GM12878 (cell line): ENCODE measurements around the gene POP7. TPM values are rescaled to one million over a fixed set of nuclear protein-coding genes. Genes with fewer than 3 reads are reported as not detected.

Experiments used
- ATAC-seq: fragments of 200-7000 bp; cut with Tn5 transposase; 3 replicates; pipeline ENCODE4 v1.9.1; 2020; ENCODE audit warnings: mild to moderate bottlenecking, moderate library complexity
- BruUV-seq: library from RNA; stranded (reverse); fragments of 400-500 nt; replicated peaks from 2 replicates; lab custom pipeline; 2021; lab: Mats Ljungman, UMichigan
- CTCF ChIA-PET: fragments of 300-600 bp; sonication (Branson Sonifier 250); formaldehyde crosslinking; extraction: SDS; loops from one replicate; lab custom pipeline; 2021; ENCODE audit warnings: inconsistent platforms; lab: Yijun Ruan, JAX
- POLR2A ChIA-PET: fragments of 350-600 bp; formaldehyde crosslinking; extraction: SDS; loops from one replicate; lab custom pipeline; 2021; ENCODE audit warnings: inconsistent platforms; lab: Charles Lee
- RAD21 ChIA-PET: fragments of 300-600 bp; sonication (Branson Sonifier 250); formaldehyde crosslinking; loops from one replicate; lab custom pipeline; 2023; ENCODE audit warnings: antibody characterized with exemption; ENCODE audit not compliant: unreplicated experiment; lab: Charles Lee
- SMC1A ChIA-PET: fragments of 300-600 bp; sonication (Branson Sonifier 250); formaldehyde crosslinking; loops from one replicate; lab custom pipeline; 2023; ENCODE audit not compliant: unreplicated experiment, uncharacterized antibody; lab: Charles Lee
- DNase-seq: peaks from one replicate; pipeline ENCODE4 v3.0.0-alpha.2; 2011; ENCODE audit warnings: low read depth, low spot score
- FAIRE-seq: peaks from 3 replicates; lab custom pipeline; 2011; peaks lifted over from hg19 to GRCh38; lab: Jason Lieb, UNC
- H2AFZ ChIP-seq: 2 replicates; pipeline ENCODE4 v1.6.0; 2011; ENCODE audit warnings: low read depth, low read length, control low read depth; ENCODE audit not compliant: control insufficient read depth
- H3K27ac ChIP-seq: 2 replicates; pipeline ENCODE4 v1.5.1; 2011; ENCODE audit warnings: control low read depth; ENCODE audit not compliant: control insufficient read depth, insufficient read depth
- H3K27me3 ChIP-seq, 2 experiments: replicated peaks in 1 of 2; 2 replicates each; pipeline versions ENCODE4 v1.6.0 to v1.6.1; 2011; ENCODE audit warnings: low read length in 1 of 2; ENCODE audit not compliant: control insufficient read depth in 2 of 2, insufficient read depth in 2 of 2
- H3K36me3 ChIP-seq, 2 experiments: 2 replicates each; pipeline ENCODE4 v1.5.1; 2011; ENCODE audit warnings: low read length in 1 of 2; ENCODE audit not compliant: control insufficient read depth in 2 of 2, insufficient read depth in 2 of 2
- H3K4me1 ChIP-seq: 2 replicates; pipeline ENCODE4 v1.6.1; 2011; ENCODE audit warnings: mild to moderate bottlenecking, low read length, moderate library complexity, mixed read lengths; ENCODE audit not compliant: control insufficient read depth, insufficient read depth
- H3K4me2 ChIP-seq: 2 replicates; pipeline ENCODE4 v1.6.0; 2011; ENCODE audit warnings: control low read depth; ENCODE audit not compliant: control insufficient read depth, insufficient read depth
- H3K4me3 ChIP-seq: fragments of 200-600 bp; sonication (generic); 2 replicates; pipeline ENCODE4 v1.5.1; 2016
- H3K79me2 ChIP-seq: 2 replicates; pipeline ENCODE4 v1.6.0; 2011; ENCODE audit warnings: low read length; ENCODE audit not compliant: control insufficient read depth, insufficient read depth
- H3K9ac ChIP-seq: 2 replicates; pipeline ENCODE4 v1.8.0; 2011; ENCODE audit warnings: low read length, control low read depth, mixed read lengths; ENCODE audit not compliant: control insufficient read depth, insufficient read depth
- H3K9me3 ChIP-seq: replicated peaks from 3 replicates; pipeline ENCODE4 v1.5.1; 2011; ENCODE audit warnings: mild to moderate bottlenecking, low read length; ENCODE audit not compliant: control insufficient read depth, insufficient read depth
- H4K20me1 ChIP-seq: 2 replicates; pipeline ENCODE4 v1.6.0; 2011; ENCODE audit not compliant: control insufficient read depth, insufficient read depth
- ASH2L ChIP-seq: fragments of 300-600, 200-600 bp; sonication (generic); IDR thresholded peaks from 2 replicates; pipeline ENCODE4 v1.6.1; 2017; ENCODE audit warnings: low read depth, mild to moderate bottlenecking, borderline replicate concordance
- CTCF ChIP-seq, 3 experiments: IDR thresholded peaks in 2 of 3; conservative IDR thresholded peaks in 1 of 3; 2 replicates each; pipeline ENCODE4 v1.5.1; 2011; ENCODE audit warnings: low read depth in 3 of 3, low read length in 3 of 3, mild to moderate bottlenecking in 3 of 3, control low read depth in 2 of 3, moderate library complexity in 2 of 3, inconsistent platforms in 1 of 3, mixed read lengths in 1 of 3; ENCODE audit not compliant: control insufficient read depth in 2 of 3, insufficient read depth in 1 of 3; ENCODE audit errors: extremely low read depth in 1 of 3
- IKZF1 ChIP-seq: fragments of 450-650 bp; conservative IDR thresholded peaks from 2 replicates; pipeline ENCODE4 v1.6.1; 2017; ENCODE audit warnings: antibody characterized with exemption, mild to moderate bottlenecking
- JUNB ChIP-seq: IDR thresholded peaks from 2 replicates; pipeline ENCODE4 v1.6.1; 2016; ENCODE audit warnings: antibody characterized with exemption, mild to moderate bottlenecking
- KLF5 ChIP-seq: fragments of 450-650 bp; IDR thresholded peaks from 2 replicates; pipeline ENCODE4 v1.6.1; 2014; ENCODE audit warnings: mild to moderate bottlenecking; ENCODE audit not compliant: partially characterized antibody
- MEF2A ChIP-seq: IDR thresholded peaks from 2 replicates; pipeline ENCODE4 v1.6.1; 2011; ENCODE audit warnings: low read depth, mild to moderate bottlenecking, low read length, moderate library complexity; ENCODE audit not compliant: insufficient read depth
- NR2C1 ChIP-seq: fragments of 450-650 bp; IDR thresholded peaks from 2 replicates; pipeline ENCODE4 v1.6.1; 2017; ENCODE audit warnings: antibody characterized with exemption, mild to moderate bottlenecking, moderate library complexity
- RAD21 ChIP-seq: IDR thresholded peaks from 2 replicates; pipeline ENCODE4 v1.6.1; 2011; ENCODE audit warnings: mild to moderate bottlenecking, low read depth, low read length, moderate library complexity; ENCODE audit not compliant: insufficient read depth
- SUZ12 ChIP-seq: fragments of 200-600 bp; sonication (generic); IDR thresholded peaks from one replicate; pipeline ENCODE4 v1.6.1; 2018; ENCODE audit warnings: antibody characterized with exemption, mild to moderate bottlenecking; ENCODE audit not compliant: unreplicated experiment
- TCF7 ChIP-seq: IDR thresholded peaks from 2 replicates; pipeline ENCODE4 v1.6.1; 2014; ENCODE audit warnings: antibody characterized with exemption, borderline replicate concordance
- ZBTB40 ChIP-seq: fragments of 450-650 bp; IDR thresholded peaks from 2 replicates; pipeline ENCODE4 v1.6.1; 2016; ENCODE audit warnings: mild to moderate bottlenecking, moderate library complexity, borderline replicate concordance
- ZNF384 ChIP-seq: IDR thresholded peaks from 2 replicates; pipeline ENCODE4 v1.6.1; 2012; ENCODE audit warnings: low read depth, mild to moderate bottlenecking, low read length, improper control_type of control experiment, borderline replicate concordance
- ZSCAN29 ChIP-seq: fragments of 450-650 bp; IDR thresholded peaks from 2 replicates; pipeline ENCODE4 v1.6.1; 2017; ENCODE audit warnings: mild to moderate bottlenecking, moderate library complexity
- ZZZ3 ChIP-seq: IDR thresholded peaks from 2 replicates; pipeline ENCODE4 v1.6.1; 2011; ENCODE audit warnings: low read depth; ENCODE audit not compliant: control insufficient read depth, insufficient read length
- WGBS: methylation state at CpG from one replicate; pipeline ENCODE4 v1.1.6; 2016; ENCODE audit warnings: low lambda C conversion rate; ENCODE audit not compliant: insufficient replicate concordance, insufficient coverage; ENCODE audit errors: missing lambda C conversion rate; 5-methylcytosine and 5-hydroxymethylcytosine counted together
- in situ Hi-C: fragments of 300-500 bp; cut with MboI; formaldehyde crosslinking; loops from 9 replicates; pipeline ENCODE4 v1.14.3; 2018; ENCODE audit warnings: mixed read lengths
- intact Hi-C: fragments of 100-400 bp; cut with micrococcal nuclease; formaldehyde crosslinking; loops from one replicate; pipeline ENCODE4 v1.14.2; 2022; ENCODE audit not compliant: unreplicated experiment
- polyA plus RNA-seq, 11 experiments: library from polyadenylated mRNA; depleted of rRNA in 4 of 11; unstranded in 6 of 11; stranded (reverse) in 5 of 11; fragments of >200 nt; fragmentation: Nextera tagmentation in 4 of 11; fragmentation: Illumina TruSeq in 1 of 11; extraction: Ambion mirVana in 4 of 11; extraction: Trizol in 1 of 11; gene quantifications; 1 replicate in 1 of 11; 2 replicates in 10 of 11; pipeline versions ENCODE4 v1.2.1 to v1.2.3, GENCODE V29; 2011 to 2016; ENCODE audit warnings: inconsistent platforms in 2 of 11, missing spikeins in 2 of 11, low read depth in 1 of 11
- total RNA-seq, 4 experiments: library from RNA; depleted of rRNA in 3 of 4; stranded (reverse); fragments of >200 nt in 3 of 4; fragmentation: Illumina TruSeq in 1 of 4; extraction: Trizol in 1 of 4; gene quantifications; 2 replicates each; pipeline versions ENCODE4 v1.2.1 to v1.2.3, GENCODE V29; 2013 to 2021
- TF ChIP-seq, protein P1 (sequence below): fragments of 450-650 bp; conservative IDR thresholded peaks from 2 replicates; pipeline ENCODE4 v1.6.1; 2017; ENCODE audit warnings: mild to moderate bottlenecking, moderate library complexity

Gene POP7
- total and polyA plus RNA-seq, 10 of the 15 experiments (the other 5 are each of a cell fraction or from before 2014, with no cell fraction given), result 12.1 to 148 (median 51.7) TPM

GRCh38 chr7:100686201-100686821 is 19.6 kb upstream of the POP7 start (continued):
- TF ChIP-seq, protein P1, sequence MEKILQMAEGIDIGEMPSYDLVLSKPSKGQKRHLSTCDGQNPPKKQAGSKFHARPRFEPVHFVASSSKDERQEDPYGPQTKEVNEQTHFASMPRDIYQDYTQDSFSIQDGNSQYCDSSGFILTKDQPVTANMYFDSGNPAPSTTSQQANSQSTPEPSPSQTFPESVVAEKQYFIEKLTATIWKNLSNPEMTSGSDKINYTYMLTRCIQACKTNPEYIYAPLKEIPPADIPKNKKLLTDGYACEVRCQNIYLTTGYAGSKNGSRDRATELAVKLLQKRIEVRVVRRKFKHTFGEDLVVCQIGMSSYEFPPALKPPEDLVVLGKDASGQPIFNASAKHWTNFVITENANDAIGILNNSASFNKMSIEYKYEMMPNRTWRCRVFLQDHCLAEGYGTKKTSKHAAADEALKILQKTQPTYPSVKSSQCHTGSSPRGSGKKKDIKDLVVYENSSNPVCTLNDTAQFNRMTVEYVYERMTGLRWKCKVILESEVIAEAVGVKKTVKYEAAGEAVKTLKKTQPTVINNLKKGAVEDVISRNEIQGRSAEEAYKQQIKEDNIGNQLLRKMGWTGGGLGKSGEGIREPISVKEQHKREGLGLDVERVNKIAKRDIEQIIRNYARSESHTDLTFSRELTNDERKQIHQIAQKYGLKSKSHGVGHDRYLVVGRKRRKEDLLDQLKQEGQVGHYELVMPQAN, result no peak
- TF ChIP-seq ZBTB40, result no peak
- TF ChIP-seq TCF7, result no peak
- TF ChIP-seq RAD21, result no peak

DNA sequence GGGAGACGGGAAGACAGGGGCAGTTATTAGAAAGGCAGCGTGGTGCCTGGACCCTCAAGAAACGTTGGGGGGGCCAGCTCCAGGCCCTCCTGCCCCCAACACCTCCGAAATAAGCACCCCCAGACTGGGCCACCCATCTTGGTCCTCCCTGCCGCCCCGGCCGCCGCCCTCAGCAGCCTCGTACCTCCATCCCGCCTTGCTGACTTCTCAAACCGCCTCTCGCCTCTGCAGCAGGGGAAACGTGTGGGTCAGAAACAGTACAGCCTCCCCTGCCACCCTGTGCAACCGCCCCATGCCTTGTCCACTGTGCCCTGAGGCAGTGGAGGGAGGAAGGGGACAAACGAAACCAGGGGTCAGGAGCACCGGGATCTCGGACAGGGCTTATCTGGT is 19.1 kb upstream of the POP7 start:
- intact Hi-C loops (no loop called here), in situ Hi-C loops (loop anchor here (25.0 kb wide), 1 partner anchor 225 kb away; the partner anchor contains the start of gene SPACDR)
- no peaks in the 10 kb centered on the region for H3K9me3 ChIP-seq
- ChIA-PET CTCF (no interaction called here), POLR2A (interaction anchor here (0.7 kb wide), 1 partner anchor 36 kb away, joined by 5 read pairs; no protein-coding TSS in a partner anchor), SMC1A (no interaction called here), RAD21 (no interaction called here)
- BruUV-seq, result no TSS peak
- no peaks in the 10 kb centered on the region for H3K27me3 ChIP-seq
- no peak overlapping the region for H3K4me3 ChIP-seq
- peaks cover 0 to 39% of the 10 kb centered on the region in 2 experiments; a peak in 3 of 4 replicates for H3K36me3 ChIP-seq
- no peaks in the 10 kb centered on the region for H4K20me1 ChIP-seq
- peaks cover 32% of the 10 kb centered on the region for H3K79me2 ChIP-seq
- 91% methylated on average over 16 of the region's 17 CpGs for WGBS
- no peak overlapping the region for H3K4me2 ChIP-seq
- no peak overlapping the region for H2AFZ ChIP-seq
- peaks cover 17% of the 10 kb centered on the region for H3K4me1 ChIP-seq
- FAIRE-seq (no peak), ATAC-seq (no peak), DNase-seq (no peak)
- H3K27ac ChIP-seq, result no peak overlapping the region
- no peak overlapping the region for H3K9ac ChIP-seq
- TF ChIP-seq ZZZ3 (no peak), ZNF384 (no peak), CTCF (IDR thresholded peaks at IDR 0.05 in 2 of 3, conservative IDR thresholded peaks at IDR 0.05 in 1 of 3; ENCODE audit: control insufficient read depth in 2 of 3, extremely low read depth in 1 of 3, insufficient read depth in 1 of 3, low read depth in 3 of 3, low read length in 3 of 3) (no peak), JUNB (no peak), SUZ12 (no peak), IKZF1 (no peak), MEF2A (no peak), NR2C1 (no peak), ASH2L (no peak), KLF5 (no peak), ZSCAN29 (no peak)
